Fibroblast of lung (primary cell): ENCODE measurements around the gene PYHIN1. TPM values are rescaled to one million over a fixed set of nuclear protein-coding genes. Genes with fewer than 3 reads are reported as not detected.
"Not testable (repeated sequence)": the region's sequence is repeated elsewhere in the genome, so short reads cannot be mapped to it uniquely, and the experiment has no call there.

Source experiments
- DNase-seq, 2 donors: peaks; one replicate each; pipeline versions ENCODE4 v3.0.0 to v3.0.0-alpha.2; 2010; ENCODE audit warnings: low read depth in 2 of 2
- H2AFZ ChIP-seq: 2 replicates; pipeline ENCODE4 v1.5.1; 2012; ENCODE audit warnings: low read length, control low read depth, inconsistent platforms
- H3K27ac ChIP-seq: 2 replicates; pipeline ENCODE4 v1.5.1; 2011; ENCODE audit warnings: low read length, control low read depth; ENCODE audit not compliant: insufficient read depth
- H3K27me3 ChIP-seq: 2 replicates; pipeline ENCODE4 v1.5.1; 2011; ENCODE audit warnings: mild to moderate bottlenecking, low read length; ENCODE audit not compliant: control insufficient read depth, insufficient read depth
- H3K36me3 ChIP-seq: 2 replicates; pipeline ENCODE4 v1.5.1; 2011; ENCODE audit warnings: low read length; ENCODE audit not compliant: control insufficient read depth, insufficient read depth
- H3K4me1 ChIP-seq: 2 replicates; pipeline ENCODE4 v1.5.1; 2011; ENCODE audit warnings: low read length; ENCODE audit not compliant: control insufficient read depth, insufficient read depth; ENCODE audit errors: extremely low read depth
- H3K4me2 ChIP-seq: 2 replicates; pipeline ENCODE4 v1.5.1; 2011; ENCODE audit warnings: low read length, control low read depth; ENCODE audit not compliant: insufficient read depth; ENCODE audit errors: extremely low read depth
- H3K4me3 ChIP-seq, 4 experiments: fragments of 200-600 bp in 1 of 4; sonication (generic) in 1 of 4; replicated peaks in 1 of 4; 2 replicates each; pipeline ENCODE4 v1.5.1; 2011 to 2016; ENCODE audit warnings: low read length in 4 of 4, low read depth in 3 of 4, mild to moderate bottlenecking in 3 of 4, control low read depth in 2 of 4, inconsistent platforms in 1 of 4, mixed read lengths in 1 of 4; ENCODE audit not compliant: insufficient read depth in 1 of 4; ENCODE audit errors: control extremely low read depth in 1 of 4
- H3K79me2 ChIP-seq: 2 replicates; pipeline ENCODE4 v1.5.1; 2012; ENCODE audit warnings: mild to moderate bottlenecking, low read length, inconsistent platforms; ENCODE audit not compliant: control insufficient read depth, insufficient read depth
- H3K9ac ChIP-seq: 2 replicates; pipeline ENCODE4 v1.5.1; 2011; ENCODE audit warnings: mild to moderate bottlenecking, low read length, control low read depth; ENCODE audit not compliant: insufficient read depth
- H3K9me3 ChIP-seq: 2 replicates; pipeline ENCODE4 v1.5.1; 2012; ENCODE audit warnings: low read depth, low read length; ENCODE audit not compliant: control insufficient read depth, insufficient read depth
- H4K20me1 ChIP-seq: 2 replicates; pipeline ENCODE4 v1.5.1; 2011; ENCODE audit warnings: low read length; ENCODE audit not compliant: control insufficient read depth, insufficient read depth; ENCODE audit errors: extremely low read depth
- CTCF ChIP-seq, 2 donors: IDR thresholded peaks in 1 of 2; conservative IDR thresholded peaks in 1 of 2; 1 replicate in 1 of 2; 2 replicates in 1 of 2; pipeline ENCODE4 v1.5.1; 2011 to 2012; ENCODE audit warnings: low read length in 2 of 2, control low read depth in 1 of 2, inconsistent platforms in 1 of 2, low read depth in 1 of 2, mild to moderate bottlenecking in 1 of 2
- EZH2 ChIP-seq: IDR thresholded peaks from 2 replicates; pipeline ENCODE4 v1.5.1; 2012; ENCODE audit warnings: low read length, control low read depth, mild to moderate bottlenecking; ENCODE audit errors: missing control alignments
- polyA plus RNA-seq, 2 donors: library from polyadenylated mRNA; depleted of rRNA in 1 of 2; stranded (reverse) in 1 of 2; unstranded in 1 of 2; fragments of >200 nt; gene quantifications; 2 replicates each; pipeline ENCODE4 v1.2.1, GENCODE V29; 2011 to 2012; ENCODE audit warnings: missing spikeins in 1 of 2
- total RNA-seq: library from RNA; depleted of rRNA; stranded (reverse); fragments of >200 nt; gene quantifications from 2 replicates; pipeline ENCODE4 v1.2.1, GENCODE V29; 2014

Gene PYHIN1
- total and polyA plus RNA-seq, 2 donors (not counting 1 experiment from before 2014, with no cell fraction given) = not detected

GRCh38 chr1:159005161-159005560 lies 73.8 kb downstream of the PYHIN1 start:
- no peak for TF ChIP-seq EZH2
- no peak for TF ChIP-seq CTCF (conservative IDR thresholded peaks at IDR 0.05 in 1 of 2, IDR thresholded peaks at IDR 0.05 in 1 of 2; ENCODE audit: low read depth in 1 of 2, low read length in 2 of 2)
- peaks cover 1% of the 10 kb centered on the region for H3K79me2 ChIP-seq
- H4K20me1 ChIP-seq = no peaks in the 10 kb centered on the region
- DNase-seq = peak; percentile 17 to 22
- no peak overlapping the region for H3K27ac ChIP-seq
- H3K4me1 ChIP-seq = peaks cover 15% of the 10 kb centered on the region
- no peaks in the 10 kb centered on the region for H3K27me3 ChIP-seq
- no peaks in the 10 kb centered on the region for H3K36me3 ChIP-seq
- no peak overlapping the region for H3K9ac ChIP-seq
- no peak overlapping the region for H3K4me3 ChIP-seq
- no peak overlapping the region for H2AFZ ChIP-seq
- no peak overlapping the region for H3K4me2 ChIP-seq
- no peaks in the 10 kb centered on the region for H3K9me3 ChIP-seq

GRCh38 chr1:159005676-159006075 lies 74.3 kb downstream of the PYHIN1 start:
- no peak for TF ChIP-seq CTCF (conservative IDR thresholded peaks at IDR 0.05 in 1 of 2, IDR thresholded peaks at IDR 0.05 in 1 of 2; ENCODE audit: low read depth in 1 of 2, low read length in 2 of 2)
- no peak for TF ChIP-seq EZH2
- DNase-seq = peak in 1 of 2 donors; percentile 53
- H3K4me1 ChIP-seq = peaks cover 15% of the 10 kb centered on the region
- no peak overlapping the region for H3K4me3 ChIP-seq
- H3K9me3 ChIP-seq = no peaks in the 10 kb centered on the region
- H3K79me2 ChIP-seq = peaks cover 6% of the 10 kb centered on the region
- H2AFZ ChIP-seq = peak overlapping the region; percentile 27
- no peaks in the 10 kb centered on the region for H4K20me1 ChIP-seq
- no peaks in the 10 kb centered on the region for H3K36me3 ChIP-seq
- H3K27ac ChIP-seq = no peak overlapping the region
- H3K9ac ChIP-seq = no peak overlapping the region
- H3K27me3 ChIP-seq = no peaks in the 10 kb centered on the region
- no peak overlapping the region for H3K4me2 ChIP-seq

GRCh38 chr1:159006210-159006807 lies 75.0 kb downstream of the PYHIN1 start:
- Histone ChIP-seq H3K4me1 (peaks cover 12% of the 10 kb centered on the region), H3K79me2 (peaks cover 13% of the 10 kb centered on the region)
- not testable (repeated sequence) for H3K27me3 ChIP-seq, H3K9me3 ChIP-seq, H3K36me3 ChIP-seq, H3K4me2 ChIP-seq, H3K9ac ChIP-seq, H4K20me1 ChIP-seq, DNase-seq, H2AFZ ChIP-seq, H3K27ac ChIP-seq, H3K4me3 ChIP-seq
